ENCODE data around the gene HTN1. TPM values are rescaled to one million over a fixed set of nuclear protein-coding genes. Genes with fewer than 3 reads are reported as not detected.

Gene HTN1
- total RNA-seq, 1 experiment from 2014 or later = not detected

- ATAC-seq (no peak), DNase-seq (ENCODE audit: low read depth, low spot score) (no peak)
- RAD21 ChIA-PET (ENCODE audit: low non-redundant PET in 1 of 2, low total read pairs in 2 of 2, uncharacterized antibody in 2 of 2, unreplicated experiment in 2 of 2) = no interaction called here
- no peak overlapping the region for H3K9ac ChIP-seq (ENCODE audit: low read length)
- no peak overlapping the region for H2AFZ ChIP-seq (ENCODE audit: low read depth, low read length, poor library complexity, severe bottlenecking)
- TF ChIP-seq, protein P1, sequence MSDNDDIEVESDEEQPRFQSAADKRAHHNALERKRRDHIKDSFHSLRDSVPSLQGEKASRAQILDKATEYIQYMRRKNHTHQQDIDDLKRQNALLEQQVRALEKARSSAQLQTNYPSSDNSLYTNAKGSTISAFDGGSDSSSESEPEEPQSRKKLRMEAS (IDR thresholded peaks at IDR 0.05) = no peak
- TF ChIP-seq SIN3A (IDR thresholded peaks at IDR 0.05; ENCODE audit: low read depth) (no peak), RAD21 (IDR thresholded peaks at IDR 0.05; ENCODE audit: low read depth) (no peak), POLR2AphosphoS5 (IDR thresholded peaks at IDR 0.05; ENCODE audit: low read depth, low read length) (no peak), ZBTB33 (IDR thresholded peaks at IDR 0.05; ENCODE audit: extremely low read depth, insufficient replicate concordance, low read length) (no peak), FOSL1 (IDR thresholded peaks at IDR 0.05; ENCODE audit: low read depth) (no peak), JUND (IDR thresholded peaks at IDR 0.05) (no peak), CEBPB (IDR thresholded peaks at IDR 0.05; ENCODE audit: low read depth) (no peak), TCF7L2 (IDR thresholded peaks at IDR 0.05; ENCODE audit: borderline replicate concordance, extremely low read depth, insufficient read depth, insufficient read length) (no peak), ZNF274 (IDR thresholded peaks at IDR 0.05; ENCODE audit: low read depth, low read length) (no peak), ELF1 (IDR thresholded peaks at IDR 0.05; ENCODE audit: borderline replicate concordance, low read depth) (no peak)
- TF ChIP-seq, protein P2, sequence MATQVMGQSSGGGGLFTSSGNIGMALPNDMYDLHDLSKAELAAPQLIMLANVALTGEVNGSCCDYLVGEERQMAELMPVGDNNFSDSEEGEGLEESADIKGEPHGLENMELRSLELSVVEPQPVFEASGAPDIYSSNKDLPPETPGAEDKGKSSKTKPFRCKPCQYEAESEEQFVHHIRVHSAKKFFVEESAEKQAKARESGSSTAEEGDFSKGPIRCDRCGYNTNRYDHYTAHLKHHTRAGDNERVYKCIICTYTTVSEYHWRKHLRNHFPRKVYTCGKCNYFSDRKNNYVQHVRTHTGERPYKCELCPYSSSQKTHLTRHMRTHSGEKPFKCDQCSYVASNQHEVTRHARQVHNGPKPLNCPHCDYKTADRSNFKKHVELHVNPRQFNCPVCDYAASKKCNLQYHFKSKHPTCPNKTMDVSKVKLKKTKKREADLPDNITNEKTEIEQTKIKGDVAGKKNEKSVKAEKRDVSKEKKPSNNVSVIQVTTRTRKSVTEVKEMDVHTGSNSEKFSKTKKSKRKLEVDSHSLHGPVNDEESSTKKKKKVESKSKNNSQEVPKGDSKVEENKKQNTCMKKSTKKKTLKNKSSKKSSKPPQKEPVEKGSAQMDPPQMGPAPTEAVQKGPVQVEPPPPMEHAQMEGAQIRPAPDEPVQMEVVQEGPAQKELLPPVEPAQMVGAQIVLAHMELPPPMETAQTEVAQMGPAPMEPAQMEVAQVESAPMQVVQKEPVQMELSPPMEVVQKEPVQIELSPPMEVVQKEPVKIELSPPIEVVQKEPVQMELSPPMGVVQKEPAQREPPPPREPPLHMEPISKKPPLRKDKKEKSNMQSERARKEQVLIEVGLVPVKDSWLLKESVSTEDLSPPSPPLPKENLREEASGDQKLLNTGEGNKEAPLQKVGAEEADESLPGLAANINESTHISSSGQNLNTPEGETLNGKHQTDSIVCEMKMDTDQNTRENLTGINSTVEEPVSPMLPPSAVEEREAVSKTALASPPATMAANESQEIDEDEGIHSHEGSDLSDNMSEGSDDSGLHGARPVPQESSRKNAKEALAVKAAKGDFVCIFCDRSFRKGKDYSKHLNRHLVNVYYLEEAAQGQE (IDR thresholded peaks at IDR 0.05; ENCODE audit: low read depth) = no peak
- no peaks in the 10 kb centered on the region for H3K79me2 ChIP-seq (ENCODE audit: insufficient read depth, low read length)
- H3K9me3 ChIP-seq (ENCODE audit: control insufficient read depth in 1 of 2, insufficient read depth in 1 of 2, low read depth in 1 of 2, low read length in 2 of 2) = no peaks in the 10 kb centered on the region
- H3K4me3 ChIP-seq (replicated peaks in 1 of 2; ENCODE audit: low read depth in 1 of 2, low read length in 2 of 2) = no peak overlapping the region
- no peaks in the 10 kb centered on the region for H3K9me2 ChIP-seq (ENCODE audit: insufficient read depth)
- no peak overlapping the region for H3K4me2 ChIP-seq (ENCODE audit: low read length)
- CTCF ChIA-PET = no interaction called here
- no TSS peak for BruUV-seq (replicated peaks)
- POLR2A ChIA-PET = no interaction called here
- H4K20me1 ChIP-seq (ENCODE audit: insufficient read depth) = no peaks in the 10 kb centered on the region
- H3K27me3 ChIP-seq (ENCODE audit: insufficient read depth, low read length) = no peaks in the 10 kb centered on the region
- H3K4me1 ChIP-seq (ENCODE audit: control insufficient read depth in 1 of 2, insufficient read depth in 2 of 2, low read length in 2 of 2) = no peaks in the 10 kb centered on the region
- no peaks in the 10 kb centered on the region for H3K36me3 ChIP-seq (ENCODE audit: control insufficient read depth in 1 of 2, insufficient read depth in 2 of 2, low read length in 2 of 2)
- intact Hi-C loops (cut with micrococcal nuclease) = no loop called here
- H3K27ac ChIP-seq (ENCODE audit: low read depth, low read length) = no peak overlapping the region
These were observed 7.4 kb downstream of the HTN1 start for GRCh38 chr4:70057651-70058050.

Measured in HCT116 (cell line).